Cardiac septum (tissue), 1 donor: ENCODE data around the gene SCD. TPM values are rescaled to one million over a fixed set of nuclear protein-coding genes. Genes with fewer than 3 reads are reported as not detected.
"Not testable (repeated sequence)": the region's sequence is repeated elsewhere in the genome, so short reads cannot be mapped to it uniquely, and the experiment has no call there.

ENCODE experiments used
- DNase-seq: peaks from one replicate; pipeline ENCODE4 v3.0.0-alpha.2; 2020; ENCODE audit warnings: low spot score
- intact Hi-C: fragments of 100-400 bp; cut with DNase I; formaldehyde crosslinking; loops from one replicate; pipeline ENCODE4 v1.14.0; 2022
- total RNA-seq: library from RNA; stranded (reverse); fragmentation: NEBNext Ultra II Directional; extraction: Animal tissue kit (Norgen Biotek cat#: 25700); gene quantifications from one replicate; pipeline ENCODE4 v1.2.1, GENCODE V29; 2021
- donor health status: DM: no; HTN: no; CAD: no.

SCD gene
- total RNA-seq, 1 donor from 2014 or later = 16.8 TPM

DNA sequence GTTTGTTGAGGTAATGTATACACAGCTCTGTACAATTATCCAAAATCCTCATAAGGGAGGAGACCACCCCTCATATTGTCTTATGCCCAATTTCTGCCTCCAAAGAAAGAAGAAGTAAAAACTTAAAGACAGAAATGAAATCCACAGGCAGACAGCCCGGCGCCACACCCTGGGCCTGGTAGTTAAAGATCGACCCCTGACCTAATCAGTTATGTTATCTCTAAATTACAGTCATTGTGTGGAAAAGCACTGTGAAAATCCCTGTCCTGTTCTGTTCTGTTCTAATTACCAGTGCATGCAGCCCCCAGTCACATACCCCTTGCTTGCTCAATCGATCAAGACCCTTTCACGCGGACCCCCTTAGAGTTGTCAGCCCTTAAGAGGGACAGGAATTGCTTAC, 29.6 kb downstream of the SCD start:
- not testable (repeated sequence) for DNase-seq

DNA sequence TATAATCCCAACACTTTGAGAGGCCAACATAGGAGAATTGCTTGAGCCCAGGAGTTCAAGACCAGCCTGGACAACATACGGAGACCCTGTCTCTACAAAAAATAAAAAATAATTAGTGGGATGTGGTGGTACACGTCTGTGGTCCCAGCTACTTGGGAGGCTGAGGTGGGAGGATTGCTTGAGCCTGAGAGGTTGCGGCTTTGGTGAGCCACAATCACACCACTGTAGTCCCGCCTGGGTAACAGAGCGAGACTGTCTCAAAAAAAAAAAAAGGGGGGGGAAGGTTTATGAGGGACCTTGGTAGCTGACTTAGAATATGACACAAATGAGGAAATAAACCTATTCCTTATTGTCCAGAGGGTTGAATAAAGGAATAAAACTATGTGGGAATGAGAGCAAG, 30.8 kb downstream of the SCD start:
- DNase-seq = no peak
- intact Hi-C loops = no loop called here

More for the DNA sequence above, 29.6 kb downstream of the SCD start:
- intact Hi-C loops = not testable (repeated sequence)

DNA sequence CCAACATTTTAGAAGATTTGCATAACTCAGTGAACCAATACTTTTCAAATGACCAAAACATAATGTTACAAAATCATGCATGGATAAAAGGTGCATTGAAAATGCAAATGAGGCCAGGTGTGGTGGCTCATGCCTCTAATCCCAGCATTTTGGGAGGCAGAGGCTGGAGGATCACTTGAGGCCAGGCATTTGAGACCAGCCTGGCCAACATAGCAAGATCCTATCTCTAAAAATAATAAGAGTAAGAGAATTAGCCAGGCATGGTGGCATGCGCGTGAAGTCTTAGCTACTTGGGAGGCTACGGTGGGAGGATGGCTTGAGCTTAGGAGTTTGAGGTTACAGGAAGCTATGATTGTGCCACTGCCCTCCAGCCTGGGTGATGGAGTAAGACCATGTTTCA, 33.4 kb downstream of the SCD start:
- no peak for DNase-seq

DNA sequence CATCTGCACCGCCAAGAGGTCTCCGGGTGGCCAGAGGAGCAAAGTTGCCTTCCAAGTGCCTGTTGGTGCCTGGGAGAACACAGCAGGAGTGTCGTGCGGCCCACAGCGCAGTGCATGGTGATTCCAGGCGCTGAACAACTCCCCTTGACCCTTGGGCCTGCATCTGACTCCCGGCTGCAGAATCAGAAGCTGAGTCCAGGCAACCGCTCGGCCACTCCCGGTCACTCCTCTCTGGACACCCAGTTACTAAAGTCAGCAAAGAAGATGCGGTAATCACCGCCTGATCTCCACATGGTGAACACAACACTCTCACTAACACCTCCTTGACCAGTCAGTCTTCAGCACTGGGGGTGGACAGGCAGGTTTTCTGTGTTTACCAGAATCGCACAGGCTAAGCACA, 35.5 kb downstream of the SCD start:
- no peak for DNase-seq
- intact Hi-C loops = no loop called here

More for the DNA sequence above, 33.4 kb downstream of the SCD start:
- intact Hi-C loops = no loop called here

DNA sequence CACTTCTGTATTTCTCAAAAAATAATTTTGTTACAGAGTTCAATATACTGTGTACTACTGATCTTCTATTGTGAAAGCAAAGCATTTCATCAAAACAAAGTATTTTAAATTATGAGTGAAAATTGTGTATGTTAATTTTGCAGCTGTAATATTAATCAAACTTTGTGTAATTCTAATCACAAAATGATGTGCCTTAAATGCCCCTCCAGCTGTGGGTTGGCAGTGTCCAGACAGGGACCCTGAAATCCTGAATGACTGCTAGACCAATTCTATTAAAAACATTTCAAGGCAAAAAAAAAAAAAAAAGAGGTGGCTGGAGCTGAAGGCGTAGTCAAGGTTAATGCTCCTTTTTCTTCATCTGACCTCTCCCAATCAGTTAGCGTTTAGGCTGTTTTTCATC, 36.2 kb downstream of the SCD start:
- DNase-seq = no peak
- intact Hi-C loops = no loop called here

DNA sequence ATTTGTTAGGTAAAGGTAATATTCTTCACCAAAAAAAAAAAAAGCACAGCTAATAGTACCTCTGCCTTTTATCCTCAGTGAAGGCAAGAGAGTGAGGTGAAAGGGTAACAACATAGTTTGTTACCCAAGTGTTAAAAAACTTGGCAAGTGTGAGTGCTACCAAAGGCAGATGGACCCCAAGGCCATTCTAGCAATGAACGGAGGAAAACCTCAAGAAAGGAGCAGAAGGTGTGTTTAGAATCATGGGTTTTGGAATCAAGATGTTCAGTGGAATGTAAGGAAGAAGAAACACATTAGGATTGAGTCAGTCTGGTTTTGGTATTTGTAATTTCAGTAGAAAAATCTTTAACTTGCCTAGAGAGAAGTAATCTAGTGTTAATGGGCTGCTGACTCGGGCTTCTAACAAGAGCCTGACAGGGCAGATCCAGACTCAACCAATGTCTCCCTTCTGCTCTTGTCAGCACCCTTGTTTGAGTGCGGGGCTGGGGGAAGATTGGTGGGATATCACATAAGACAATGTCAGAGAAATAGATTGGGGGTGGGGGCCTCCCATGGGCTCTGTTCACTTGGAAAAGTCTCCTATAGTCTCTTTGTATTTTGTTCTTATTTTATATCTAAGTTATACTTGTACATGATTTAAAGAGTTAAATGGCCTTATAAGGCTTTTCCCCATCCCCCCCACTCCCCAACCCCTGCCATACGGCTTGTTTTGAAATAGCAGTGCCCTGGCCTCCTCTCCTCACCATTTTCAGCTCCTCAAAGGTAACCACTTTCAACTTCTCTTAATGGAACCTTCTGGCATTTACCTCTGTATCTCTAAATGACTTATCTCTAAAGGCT, 44.4 kb downstream of the SCD start:
- intact Hi-C loops = no loop called here
- DNase-seq = no peak

DNA sequence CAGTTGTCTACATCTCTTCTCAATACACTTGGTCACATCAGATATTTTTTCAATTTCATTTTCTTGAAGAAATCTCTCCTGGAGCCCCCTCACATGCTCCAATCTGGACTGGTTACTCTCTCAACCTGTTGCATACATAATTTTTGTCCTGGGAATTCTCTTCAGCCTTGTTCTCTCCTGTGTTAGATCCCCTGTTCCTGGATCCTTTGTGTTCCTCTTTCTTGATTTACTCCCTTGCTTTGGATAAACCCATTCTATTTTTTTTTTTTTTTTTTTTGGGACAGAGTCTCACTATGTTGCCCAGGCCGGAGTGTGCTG, 45.6 kb downstream of the SCD start:
- intact Hi-C loops = no loop called here
- no peak for DNase-seq

DNA sequence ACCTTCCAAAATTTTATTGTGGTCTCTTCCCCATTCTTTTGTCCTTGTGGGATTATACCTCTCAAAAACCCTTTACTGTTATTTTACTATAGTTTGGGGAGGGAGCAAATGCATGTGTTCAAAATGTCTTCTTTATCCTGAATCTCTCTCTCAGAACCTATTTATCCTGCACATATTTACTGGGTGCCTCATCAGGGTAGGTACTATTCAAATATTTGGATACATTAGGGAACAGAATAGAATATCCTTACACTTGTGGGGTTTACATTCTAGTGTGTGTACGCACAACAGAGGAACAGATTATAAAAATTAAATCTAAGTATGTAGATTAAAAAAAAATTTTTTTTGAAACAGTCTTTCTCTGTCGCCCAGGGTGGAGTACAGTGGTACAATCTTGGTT, 48.6 kb downstream of the SCD start:
- no peak for DNase-seq
- intact Hi-C loops = no loop called here

DNA sequence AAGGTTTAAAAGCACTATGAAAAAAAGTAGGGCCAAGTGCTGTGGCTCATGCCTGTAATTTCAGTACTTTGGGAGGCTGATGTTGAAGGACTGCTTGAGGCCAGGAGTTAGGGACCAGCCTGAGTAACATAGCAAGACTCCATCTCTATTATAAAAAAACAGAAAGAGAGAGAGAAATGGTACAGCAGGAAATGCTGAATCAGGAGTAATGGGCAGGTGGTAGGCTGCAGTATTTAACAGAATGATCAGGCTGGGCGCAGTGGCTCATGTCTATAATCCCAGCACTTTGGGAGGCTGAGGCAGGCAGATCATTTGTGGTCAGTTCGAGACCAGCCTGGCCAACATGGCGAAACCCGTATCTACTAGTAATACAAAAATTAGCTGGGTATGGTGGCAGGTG, 49.6 kb downstream of the SCD start:
- no peak for DNase-seq
- intact Hi-C loops = no loop called here

DNA sequence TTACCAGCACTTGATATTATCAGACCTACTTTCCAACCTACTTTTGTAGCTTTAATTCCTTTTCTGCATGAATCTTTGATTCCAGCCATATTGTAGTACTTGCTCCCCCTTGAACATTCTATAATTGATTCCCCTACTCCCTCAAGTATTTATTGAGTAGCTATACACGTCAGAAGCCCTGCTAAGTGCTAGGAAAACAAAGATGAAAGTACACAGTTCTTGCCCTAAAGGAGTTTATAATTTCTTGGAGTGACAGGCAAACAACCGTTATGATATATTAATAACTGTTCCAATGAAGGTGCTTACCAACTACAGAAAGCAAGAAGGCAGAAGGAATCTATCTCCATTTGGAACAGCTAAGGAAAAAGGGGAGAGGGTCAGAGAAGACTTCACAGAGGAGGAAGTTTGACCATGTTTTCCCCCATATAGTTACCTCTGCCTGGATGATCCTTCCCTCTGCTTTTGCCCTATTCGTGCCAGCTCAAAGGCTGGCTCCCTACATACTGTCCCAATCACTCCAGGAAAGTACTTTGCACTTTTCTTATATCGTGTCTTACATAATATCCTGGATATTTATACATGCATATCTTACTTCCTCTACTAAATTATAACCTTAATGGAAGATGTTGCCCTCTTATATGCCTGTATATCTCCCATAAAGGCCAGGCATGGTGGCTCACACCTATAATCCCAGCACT, 54.7 kb downstream of the SCD start:
- intact Hi-C loops = no loop called here
- no peak for DNase-seq

DNA sequence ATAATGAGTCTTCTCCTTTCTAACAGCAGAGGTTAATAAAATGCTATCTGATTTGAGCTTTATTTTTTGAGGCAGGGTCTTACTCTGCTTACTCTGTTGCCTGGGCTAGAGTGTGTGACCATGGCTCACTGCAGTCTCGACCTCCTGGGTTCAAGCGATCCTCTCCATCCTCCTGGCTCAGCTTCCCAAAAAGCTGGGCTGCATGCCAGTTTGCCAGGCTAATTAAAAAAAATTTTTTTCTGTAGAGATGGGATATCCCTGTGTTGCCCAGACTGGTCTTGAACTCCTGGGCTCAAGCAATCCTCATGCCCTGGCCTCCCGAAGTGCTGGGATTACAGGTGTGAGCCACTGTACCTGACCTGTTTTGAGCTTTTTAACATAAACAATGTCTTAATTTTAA, 56.7 kb downstream of the SCD start:
- no peak for DNase-seq
- intact Hi-C loops = no loop called here

DNA sequence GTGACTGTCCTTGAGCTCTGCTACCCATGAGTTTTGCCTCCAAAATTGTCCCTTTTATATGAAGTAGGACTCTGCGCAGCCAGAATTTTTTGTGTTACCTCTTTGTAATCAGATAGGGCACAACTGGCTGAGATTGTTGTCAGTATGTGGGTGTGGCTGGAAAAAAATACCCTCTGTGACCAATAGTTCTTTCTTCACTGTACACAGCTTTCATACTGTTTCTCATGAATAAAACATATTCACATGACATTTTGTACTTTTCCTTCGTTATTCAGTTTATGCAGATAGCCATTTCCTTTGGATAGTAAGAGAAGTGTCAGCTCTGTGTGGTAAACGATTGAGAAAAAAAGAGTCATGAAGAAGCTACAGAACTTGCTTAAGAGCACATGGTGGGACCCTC, 66.1 kb downstream of the SCD start:
- DNase-seq = no peak
- intact Hi-C loops = no loop called here

Other genes with a start within 250 kb of the SCD start
- 7.2 TPM for gene ERLIN1, start 161.2 kb upstream of the SCD start, total RNA-seq
- 11.9 TPM for gene CHUK, start 117.6 kb upstream of the SCD start, total RNA-seq
- 15.9 TPM for gene CWF19L1, start 79.6 kb upstream of the SCD start, total RNA-seq
- 27.8 TPM for gene BLOC1S2, start 60.6 kb upstream of the SCD start, total RNA-seq
- not detected for gene PKD2L1, start 17.0 kb upstream of the SCD start, total RNA-seq
- not detected for gene WNT8B, start 115.8 kb downstream of the SCD start, total RNA-seq
- 7.4 TPM for gene SEC31B, start 172.6 kb downstream of the SCD start, total RNA-seq
- 351 TPM for gene NDUFB8, start 182.6 kb downstream of the SCD start, total RNA-seq
- 53.7 TPM for gene HIF1AN, start 188.7 kb downstream of the SCD start, total RNA-seq